Skeletal muscle tissue (tissue), 4 donors: ENCODE data around the gene ASIC2. TPM values are rescaled to one million over a fixed set of nuclear protein-coding genes. Genes with fewer than 3 reads are reported as not detected.

ENCODE experiments used
- H3K27ac ChIP-seq: one replicate; pipeline ENCODE4 v1.7.0; 2013; ENCODE audit warnings: mild to moderate bottlenecking, low read depth, low read length, inconsistent platforms
- H3K27me3 ChIP-seq, 3 donors: one replicate each; pipeline ENCODE4 v1.7.0; 2013; ENCODE audit warnings: low read length in 3 of 3; ENCODE audit not compliant: control insufficient read depth in 3 of 3, insufficient read depth in 3 of 3
- H3K36me3 ChIP-seq, 3 donors: one replicate each; pipeline ENCODE4 v1.7.0; 2013; ENCODE audit warnings: low read length in 3 of 3; ENCODE audit not compliant: control insufficient read depth in 3 of 3, insufficient read depth in 3 of 3
- H3K4me1 ChIP-seq, 3 donors: one replicate each; pipeline ENCODE4 v1.7.0; 2013; ENCODE audit warnings: low read length in 3 of 3, mild to moderate bottlenecking in 3 of 3; ENCODE audit not compliant: control insufficient read depth in 3 of 3, insufficient read depth in 3 of 3
- H3K4me3 ChIP-seq, 3 donors: one replicate each; pipeline ENCODE4 v1.7.0; 2013; ENCODE audit warnings: low read length in 3 of 3
- H3K9ac ChIP-seq, 3 donors: one replicate each; pipeline ENCODE4 v1.7.0; 2013; ENCODE audit warnings: low read length in 3 of 3, mild to moderate bottlenecking in 3 of 3, moderate library complexity in 2 of 3, low read depth in 1 of 3
- H3K9me3 ChIP-seq, 3 donors: one replicate each; pipeline ENCODE4 v1.7.0; 2013; ENCODE audit warnings: low read length in 3 of 3; ENCODE audit not compliant: control insufficient read depth in 3 of 3
- total RNA-seq: library from RNA; depleted of rRNA; stranded (reverse); fragments of >200 nt; gene quantifications from one replicate; pipeline ENCODE4 v1.2.3, GENCODE V29; 2014
- donor health status: Osteomylitis.

ASIC2 gene
- total RNA-seq, 1 donor from 2014 or later, result not detected

GRCh38 chr17:33234233-33234632 is 58.9 kb downstream of the ASIC2 start:
- Histone ChIP-seq H3K27me3 (peaks cover 0 to 3% (median 0%) of the 10 kb centered on the region in 3 donors), H3K9ac (no peak overlapping the region), H3K4me1 (peaks cover 4 to 12% (median 9%) of the 10 kb centered on the region in 3 donors), H3K27ac (no peak overlapping the region), H3K36me3 (no peaks in the 10 kb centered on the region), H3K4me3 (no peak overlapping the region), H3K9me3 (no peaks in the 10 kb centered on the region)

GRCh38 chr17:33233811-33234177 is 59.3 kb downstream of the ASIC2 start:
- no peak overlapping the region for H3K9ac ChIP-seq
- H3K4me3 ChIP-seq, result no peak overlapping the region
- peaks cover 0 to 3% (median under 1%) of the 10 kb centered on the region in 3 donors for H3K27me3 ChIP-seq
- no peaks in the 10 kb centered on the region for H3K36me3 ChIP-seq
- H3K27ac ChIP-seq, result no peak overlapping the region
- H3K9me3 ChIP-seq, result no peaks in the 10 kb centered on the region
- H3K4me1 ChIP-seq, result peaks cover 4 to 12% (median 9%) of the 10 kb centered on the region in 3 donors

- Histone ChIP-seq H3K4me1 (no peaks in the 10 kb centered on the region), H3K27me3 (peaks cover 0 to 7% (median 0%) of the 10 kb centered on the region in 3 donors), H3K4me3 (no peak overlapping the region), H3K27ac (no peak overlapping the region), H3K36me3 (no peaks in the 10 kb centered on the region), H3K9ac (no peak overlapping the region), H3K9me3 (no peaks in the 10 kb centered on the region)
Observed at GRCh38 chr17:33229499-33229898, 63.6 kb downstream of the ASIC2 start.

GRCh38 chr17:33229028-33229427 is 64.1 kb downstream of the ASIC2 start:
- H3K4me1 ChIP-seq, result no peaks in the 10 kb centered on the region
- H3K27me3 ChIP-seq, result peaks cover 0 to 7% (median 0%) of the 10 kb centered on the region in 3 donors
- H3K9me3 ChIP-seq, result no peaks in the 10 kb centered on the region
- H3K4me3 ChIP-seq, result no peak overlapping the region
- no peak overlapping the region for H3K27ac ChIP-seq
- no peak overlapping the region for H3K9ac ChIP-seq
- H3K36me3 ChIP-seq, result no peaks in the 10 kb centered on the region

- Histone ChIP-seq H3K4me1 (no peaks in the 10 kb centered on the region), H3K36me3 (no peaks in the 10 kb centered on the region)
Observed at GRCh38 chr17:33228548-33228947, 64.5 kb downstream of the ASIC2 start.

GRCh38 chr17:33227911-33228310 is 65.2 kb downstream of the ASIC2 start:
- Histone ChIP-seq H3K9me3 (no peaks in the 10 kb centered on the region), H3K27ac (no peak overlapping the region), H3K9ac (no peak overlapping the region), H3K4me1 (no peaks in the 10 kb centered on the region), H3K36me3 (no peaks in the 10 kb centered on the region), H3K4me3 (no peak overlapping the region), H3K27me3 (peaks cover 0 to 7% (median 0%) of the 10 kb centered on the region in 3 donors)

More at GRCh38 chr17:33228548-33228947, 64.5 kb downstream of the ASIC2 start:
- no peaks in the 10 kb centered on the region for H3K9me3 ChIP-seq
- H3K9ac ChIP-seq, result no peak overlapping the region
- H3K27me3 ChIP-seq, result peaks cover 0 to 7% (median 0%) of the 10 kb centered on the region in 3 donors
- H3K4me3 ChIP-seq, result no peak overlapping the region
- no peak overlapping the region for H3K27ac ChIP-seq

- Histone ChIP-seq H3K27me3 (peaks cover 0 to 7% (median 0%) of the 10 kb centered on the region in 3 donors), H3K27ac (no peak overlapping the region), H3K4me1 (no peaks in the 10 kb centered on the region), H3K9me3 (no peaks in the 10 kb centered on the region), H3K4me3 (no peak overlapping the region), H3K36me3 (no peaks in the 10 kb centered on the region), H3K9ac (no peak overlapping the region)
Observed at GRCh38 chr17:33225994-33226393, 67.1 kb downstream of the ASIC2 start.

- Histone ChIP-seq H3K9me3 (no peaks in the 10 kb centered on the region), H3K4me1 (no peaks in the 10 kb centered on the region), H3K4me3 (no peak overlapping the region), H3K27ac (no peak overlapping the region), H3K36me3 (no peaks in the 10 kb centered on the region), H3K9ac (no peak overlapping the region), H3K27me3 (peaks cover 0 to 7% (median 0%) of the 10 kb centered on the region in 3 donors)
Observed at GRCh38 chr17:33225509-33225908, 67.6 kb downstream of the ASIC2 start.

- no peaks in the 10 kb centered on the region for H3K9me3 ChIP-seq
- no peak overlapping the region for H3K9ac ChIP-seq
- no peak overlapping the region for H3K27ac ChIP-seq
- peaks cover 0 to 2% (median 0%) of the 10 kb centered on the region in 3 donors for H3K4me1 ChIP-seq
- no peak overlapping the region for H3K4me3 ChIP-seq
- no peaks in the 10 kb centered on the region for H3K36me3 ChIP-seq
- H3K27me3 ChIP-seq, result peaks cover 0 to 14% (median 4%) of the 10 kb centered on the region in 3 donors
Observed at GRCh38 chr17:33220036-33220435, 73.1 kb downstream of the ASIC2 start.

GRCh38 chr17:33218698-33219601 is 74.1 kb downstream of the ASIC2 start:
- Histone ChIP-seq H3K9me3 (no peaks in the 10 kb centered on the region), H3K4me3 (no peak overlapping the region), H3K4me1 (peaks cover 0 to 2% (median 0%) of the 10 kb centered on the region in 3 donors), H3K36me3 (no peaks in the 10 kb centered on the region), H3K27ac (no peak overlapping the region), H3K27me3 (peaks cover 4 to 14% (median 4%) of the 10 kb centered on the region in 3 donors), H3K9ac (no peak overlapping the region)
